Fibroblast of pulmonary artery (primary cell): ENCODE measurements around the gene MIEN1.
A peak's percentile ranks its signal among the peaks of the same experiment; 100 is the strongest.
"Not testable (repeated sequence)": the region's sequence is repeated elsewhere in the genome, so short reads cannot be mapped to it uniquely, and the experiment has no call there.

Experiments
- DNase-seq: peaks from one replicate; pipeline ENCODE4 v3.0.0-alpha.2; 2010; ENCODE audit warnings: low read depth
- H3K4me3 ChIP-seq: replicated peaks from 2 replicates; pipeline ENCODE4 v1.5.1; 2011; ENCODE audit warnings: low read depth, mild to moderate bottlenecking, control low read depth, low read length, moderate library complexity
- TF ChIP-seq, protein P1 (sequence below): IDR thresholded peaks from 2 replicates; pipeline ENCODE4 v1.5.1; 2011; ENCODE audit warnings: mild to moderate bottlenecking, control low read depth, low read length, inconsistent platforms; ENCODE audit errors: missing control alignments

The MIEN1 gene

DNA sequence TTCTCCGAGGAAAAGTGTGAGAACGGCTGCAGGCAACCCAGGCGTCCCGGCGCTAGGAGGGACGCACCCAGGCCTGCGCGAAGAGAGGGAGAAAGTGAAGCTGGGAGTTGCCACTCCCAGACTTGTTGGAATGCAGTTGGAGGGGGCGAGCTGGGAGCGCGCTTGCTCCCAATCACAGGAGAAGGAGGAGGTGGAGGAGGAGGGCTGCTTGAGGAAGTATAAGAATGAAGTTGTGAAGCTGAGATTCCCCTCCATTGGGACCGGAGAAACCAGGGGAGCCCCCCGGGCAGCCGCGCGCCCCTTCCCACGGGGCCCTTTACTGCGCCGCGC is 30.5 kb downstream of the MIEN1 start, which contains the start of gene ERBB2:
Gene ERBB2, plus strand, starts transcription at position 247 of the 330 bp plus-strand sequence. CDS start 175 bp downstream, outside the sequence.
- H3K4me3 ChIP-seq, result peak within 1 kb of the TSS; percentile 75
- DNase-seq, result peak; percentile 79
- TF ChIP-seq, protein P1, sequence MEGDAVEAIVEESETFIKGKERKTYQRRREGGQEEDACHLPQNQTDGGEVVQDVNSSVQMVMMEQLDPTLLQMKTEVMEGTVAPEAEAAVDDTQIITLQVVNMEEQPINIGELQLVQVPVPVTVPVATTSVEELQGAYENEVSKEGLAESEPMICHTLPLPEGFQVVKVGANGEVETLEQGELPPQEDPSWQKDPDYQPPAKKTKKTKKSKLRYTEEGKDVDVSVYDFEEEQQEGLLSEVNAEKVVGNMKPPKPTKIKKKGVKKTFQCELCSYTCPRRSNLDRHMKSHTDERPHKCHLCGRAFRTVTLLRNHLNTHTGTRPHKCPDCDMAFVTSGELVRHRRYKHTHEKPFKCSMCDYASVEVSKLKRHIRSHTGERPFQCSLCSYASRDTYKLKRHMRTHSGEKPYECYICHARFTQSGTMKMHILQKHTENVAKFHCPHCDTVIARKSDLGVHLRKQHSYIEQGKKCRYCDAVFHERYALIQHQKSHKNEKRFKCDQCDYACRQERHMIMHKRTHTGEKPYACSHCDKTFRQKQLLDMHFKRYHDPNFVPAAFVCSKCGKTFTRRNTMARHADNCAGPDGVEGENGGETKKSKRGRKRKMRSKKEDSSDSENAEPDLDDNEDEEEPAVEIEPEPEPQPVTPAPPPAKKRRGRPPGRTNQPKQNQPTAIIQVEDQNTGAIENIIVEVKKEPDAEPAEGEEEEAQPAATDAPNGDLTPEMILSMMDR, result no peak

DNA sequence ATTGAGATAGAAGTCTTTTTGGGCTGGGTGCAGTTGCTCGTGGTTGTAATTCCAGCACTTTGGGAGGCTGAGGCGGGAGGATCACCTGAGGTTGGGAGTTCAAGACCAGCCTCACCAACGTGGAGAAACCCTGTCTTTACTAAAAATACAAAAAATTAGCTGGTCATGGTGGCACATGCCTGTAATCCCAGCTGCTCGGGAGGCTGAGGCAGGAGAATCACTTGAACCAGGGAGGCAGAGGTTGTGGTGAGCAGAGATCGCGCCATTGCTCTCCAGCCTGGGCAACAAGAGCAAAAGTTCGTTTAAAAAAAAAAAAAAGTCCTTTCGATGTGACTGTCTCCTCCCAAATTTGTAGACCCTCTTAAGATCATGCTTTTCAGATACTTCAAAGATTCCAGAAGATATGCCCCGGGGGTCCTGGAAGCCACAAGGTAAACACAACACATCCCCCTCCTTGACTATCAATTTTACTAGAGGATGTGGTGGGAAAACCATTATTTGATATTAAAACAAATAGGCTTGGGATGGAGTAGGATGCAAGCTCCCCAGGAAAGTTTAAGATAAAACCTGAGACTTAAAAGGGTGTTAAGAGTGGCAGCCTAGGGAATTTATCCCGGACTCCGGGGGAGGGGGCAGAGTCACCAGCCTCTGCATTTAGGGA is 31.0 kb downstream of the MIEN1 start:
- peak overlapping the region; percentile 75 for H3K4me3 ChIP-seq
- not testable (repeated sequence) for DNase-seq

DNA sequence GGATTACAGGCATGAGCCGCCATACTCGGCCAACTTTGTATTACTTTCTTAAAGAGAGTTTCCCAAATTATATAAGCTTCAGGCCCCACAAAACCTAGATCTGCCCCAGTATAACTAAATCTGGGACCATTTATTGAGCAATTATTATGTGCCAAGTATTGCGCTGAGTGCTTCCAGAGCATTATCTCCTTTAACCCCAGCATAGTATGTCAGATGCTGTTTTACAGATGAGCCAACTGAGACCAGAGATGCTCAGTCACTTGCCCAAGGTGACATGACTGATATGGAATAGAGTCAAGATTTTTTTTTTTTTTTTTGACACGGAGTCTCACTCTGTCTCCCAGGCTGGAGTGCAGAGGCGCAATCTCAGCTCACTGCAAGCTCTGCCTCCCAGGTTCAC is 32.4 kb downstream of the MIEN1 start:
- TF ChIP-seq, protein P1, result no peak
- no peak for DNase-seq

DNA sequence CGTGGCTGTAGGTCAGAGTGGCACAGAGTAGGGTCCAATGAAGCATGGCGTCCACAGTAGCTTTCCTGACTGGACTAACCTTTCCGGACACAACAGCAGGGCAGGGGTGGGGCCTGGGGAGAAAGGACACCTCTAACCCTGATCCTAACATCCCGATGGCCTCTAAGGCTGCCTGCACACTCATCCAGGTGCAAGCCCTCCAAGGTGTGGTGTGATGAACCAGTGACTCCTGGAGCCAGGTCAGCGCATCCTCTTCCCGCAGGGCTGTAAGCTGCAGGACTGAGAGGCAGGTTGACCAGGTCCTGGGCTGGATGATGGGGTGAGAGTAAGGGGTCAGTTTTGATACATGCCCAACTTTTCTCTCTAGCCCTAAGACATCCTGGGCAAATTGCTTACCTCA is 33.6 kb downstream of the MIEN1 start:
- no peak for DNase-seq
- TF ChIP-seq, protein P1, result no peak
- H3K4me3 ChIP-seq, result no peak overlapping the region

More for the DNA sequence above, 32.4 kb downstream of the MIEN1 start:
- no peak overlapping the region for H3K4me3 ChIP-seq

DNA sequence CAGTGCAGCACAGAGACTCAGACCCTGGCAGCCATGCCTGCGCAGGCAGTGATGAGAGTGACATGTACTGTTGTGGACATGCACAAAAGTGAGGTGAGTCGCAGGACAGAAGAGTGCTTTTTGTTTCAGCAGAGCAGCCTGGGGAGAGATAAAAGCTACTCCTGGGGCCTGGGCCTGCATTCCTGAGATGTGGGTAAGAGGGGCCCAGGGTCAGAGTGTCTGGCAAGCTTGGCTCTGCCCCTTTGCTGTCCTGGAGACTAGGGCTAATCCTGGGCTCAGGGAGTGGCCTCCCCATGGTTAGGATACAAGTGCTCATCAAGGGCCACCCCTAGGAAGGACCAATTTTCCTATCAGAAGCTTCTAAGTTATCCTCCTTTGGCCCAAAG is 35.2 kb downstream of the MIEN1 start:
- no peak overlapping the region for H3K4me3 ChIP-seq
- TF ChIP-seq, protein P1, result no peak
- DNase-seq, result no peak

DNA sequence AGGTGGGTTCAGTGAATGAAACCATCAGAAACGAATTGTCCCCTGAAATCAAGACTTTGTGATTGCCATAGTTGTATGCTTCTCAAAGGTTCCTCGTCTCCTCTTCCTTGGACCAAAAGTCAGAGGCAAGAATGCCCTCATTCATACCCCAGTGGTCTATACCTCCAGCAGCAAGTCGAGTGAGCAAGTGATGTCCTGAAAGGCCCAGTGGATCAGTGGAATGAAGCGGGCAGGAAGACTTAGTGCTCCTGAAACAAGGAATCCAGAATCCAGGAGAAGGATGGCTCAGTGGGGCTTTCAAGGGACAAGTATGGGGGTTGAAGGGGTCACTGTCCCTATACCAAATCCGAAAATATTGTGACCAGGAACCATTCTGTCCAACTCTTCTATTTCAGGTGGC is 35.7 kb downstream of the MIEN1 start:
- no peak for DNase-seq
- H3K4me3 ChIP-seq, result no peak overlapping the region
- TF ChIP-seq, protein P1, result no peak

DNA sequence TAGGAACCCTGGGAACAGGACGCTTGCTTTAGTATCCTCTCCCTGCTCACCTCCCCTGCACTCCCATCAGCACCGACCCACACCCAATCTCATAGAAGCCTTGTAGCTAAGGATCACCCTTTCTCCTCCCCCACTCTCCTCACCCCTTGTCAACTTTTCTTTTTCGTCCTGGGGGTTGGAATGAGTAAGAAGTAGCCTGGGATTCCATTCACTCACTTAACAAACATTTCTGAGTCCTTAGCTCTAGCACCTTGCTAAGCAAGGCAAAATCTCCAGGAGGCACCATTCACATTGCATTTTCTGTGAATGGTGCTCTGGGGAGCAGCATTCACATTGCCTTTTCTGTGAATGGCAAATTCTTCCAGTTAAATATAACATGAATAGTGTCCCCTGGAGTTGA is 41.4 kb downstream of the MIEN1 start:
- TF ChIP-seq, protein P1, result no peak
- DNase-seq, result no peak
- peak overlapping the region; percentile 80 for H3K4me3 ChIP-seq
